H1 (cell line): Measurements from ENCODE around the gene GNAO1. TPM values are rescaled to one million over a fixed set of nuclear protein-coding genes. Genes with fewer than 3 reads are reported as not detected.
A peak's percentile ranks its signal among the peaks of the same experiment; 100 is the strongest.

ENCODE experiments used
- CTCF ChIA-PET: fragments of 300-600 bp; sonication (Branson Sonifier 250); formaldehyde crosslinking; loops from one replicate; lab custom pipeline; 2021; ENCODE audit not compliant: partially characterized antibody; lab: Charles Lee
- POLR2A ChIA-PET: fragments of 300-600 bp; sonication (Branson Sonifier 250); formaldehyde crosslinking; loops from one replicate; lab custom pipeline; 2021; ENCODE audit warnings: inconsistent platforms; ENCODE audit not compliant: partially characterized antibody; lab: Charles Lee
- DNase-seq, 2 experiments: peaks; one replicate each; pipeline versions ENCODE4 v3.0.0 to v3.0.0-alpha.2; 2010 to 2022; ENCODE audit warnings: low spot score in 2 of 2, low read depth in 1 of 2, mixed read lengths in 1 of 2
- FAIRE-seq: peaks from 2 replicates; lab custom pipeline; 2011; peaks lifted over from hg19 to GRCh38; lab: Jason Lieb, UNC
- H2AFZ ChIP-seq: 2 replicates; pipeline ENCODE4 v1.8.1; 2012; ENCODE audit warnings: low read length, inconsistent platforms
- H2AK5ac ChIP-seq: 2 replicates; pipeline ENCODE4 v1.6.1; 2013; ENCODE audit warnings: low read depth, low read length
- H2BK120ac ChIP-seq: replicated peaks from 2 replicates; pipeline ENCODE3; 2013; ENCODE audit warnings: low read depth, low read length, inconsistent platforms
- H2BK12ac ChIP-seq: 2 replicates; pipeline ENCODE4 v1.6.1; 2013; ENCODE audit warnings: low read depth, low read length
- H2BK15ac ChIP-seq: 2 replicates; pipeline ENCODE4 v1.6.1; 2013; ENCODE audit warnings: low read length
- H2BK20ac ChIP-seq: 2 replicates; pipeline ENCODE4 v1.6.1; 2013; ENCODE audit warnings: low read length
- H2BK5ac ChIP-seq: 2 replicates; pipeline ENCODE4 v1.6.1; 2013; ENCODE audit warnings: low read depth, low read length
- H3K14ac ChIP-seq: 2 replicates; pipeline ENCODE4 v1.6.1; 2013; ENCODE audit warnings: inconsistent platforms; ENCODE audit not compliant: insufficient read length
- H3K18ac ChIP-seq: 2 replicates; pipeline ENCODE4 v1.6.1; 2013; ENCODE audit warnings: low read length; ENCODE audit errors: extremely low read depth
- H3K23ac ChIP-seq: 2 replicates; pipeline ENCODE4 v1.6.1; 2013; ENCODE audit warnings: inconsistent platforms; ENCODE audit not compliant: insufficient read length
- H3K23me2 ChIP-seq: 2 replicates; pipeline ENCODE4 v1.6.1; 2013; ENCODE audit warnings: low read depth, low read length
- H3K27ac ChIP-seq: 2 replicates; pipeline ENCODE4 v1.6.1; 2011; ENCODE audit warnings: low read depth, low read length, inconsistent platforms
- H3K27me3 ChIP-seq, 4 experiments: replicated peaks in 1 of 4; 1 replicate in 1 of 4; 2 replicates in 3 of 4; pipeline versions ENCODE4 v1.6.1 to v1.8.1; 2011 to 2013; ENCODE audit warnings: low read length in 3 of 4, mild to moderate bottlenecking in 3 of 4, inconsistent platforms in 2 of 4, mixed read lengths in 2 of 4, moderate library complexity in 1 of 4; ENCODE audit not compliant: control insufficient read depth in 3 of 4, insufficient read depth in 3 of 4; ENCODE audit errors: extremely low read depth in 1 of 4
- H3K36me3 ChIP-seq, 4 experiments: 2 replicates each; pipeline versions ENCODE4 v1.6.1 to v1.8.1; 2011 to 2013; ENCODE audit warnings: mild to moderate bottlenecking in 4 of 4, low read length in 3 of 4, moderate library complexity in 2 of 4, control low read depth in 1 of 4, inconsistent platforms in 1 of 4; ENCODE audit not compliant: insufficient read depth in 4 of 4, control insufficient read depth in 2 of 4
- H3K4ac ChIP-seq: replicated peaks from 2 replicates; pipeline ENCODE3; 2013; ENCODE audit warnings: low read length, low read depth, mixed read lengths, inconsistent platforms; ENCODE audit not compliant: insufficient read length
- H3K4me1 ChIP-seq, 4 experiments: replicated peaks in 1 of 4; 1 replicate in 1 of 4; 2 replicates in 3 of 4; pipeline versions ENCODE4 v1.6.1 to v1.8.1; 2011 to 2013; ENCODE audit warnings: low read length in 3 of 4, inconsistent platforms in 2 of 4, mixed read lengths in 1 of 4; ENCODE audit not compliant: insufficient read depth in 4 of 4, control insufficient read depth in 3 of 4
- H3K4me2 ChIP-seq, 2 experiments: 2 replicates each; pipeline versions ENCODE4 v1.6.1 to v1.8.1; 2011 to 2013; ENCODE audit warnings: low read depth in 2 of 2, low read length in 2 of 2, control low read depth in 1 of 2, inconsistent platforms in 1 of 2, mild to moderate bottlenecking in 1 of 2; ENCODE audit not compliant: insufficient read depth in 1 of 2
- H3K4me3 ChIP-seq, 4 experiments: fragments of 200-600, 300-600 bp in 1 of 4; sonication (generic), shearing (Covaris generic), sonication (Bioruptor Twin) in 1 of 4; 2 replicates each; pipeline versions ENCODE4 v1.5.1 to v1.8.1; 2011 to 2016; ENCODE audit warnings: low read length in 4 of 4, low read depth in 3 of 4, control low read depth in 2 of 4, inconsistent platforms in 2 of 4, mild to moderate bottlenecking in 2 of 4, mixed read lengths in 1 of 4, moderate library complexity in 1 of 4; ENCODE audit not compliant: insufficient read depth in 2 of 4; ENCODE audit errors: extremely low read depth in 1 of 4
- H3K56ac ChIP-seq: replicated peaks from 2 replicates; pipeline ENCODE3; 2013; ENCODE audit warnings: low read depth, mild to moderate bottlenecking, mixed read lengths, low read length, inconsistent platforms; ENCODE audit not compliant: insufficient read length
- H3K79me1 ChIP-seq: 2 replicates; pipeline ENCODE4 v1.6.1; 2013; ENCODE audit warnings: low read depth, low read length, control low read depth
- H3K79me2 ChIP-seq, 2 experiments: 2 replicates each; pipeline versions ENCODE4 v1.6.1 to v1.8.1; 2012 to 2013; ENCODE audit warnings: low read length in 2 of 2, mild to moderate bottlenecking in 2 of 2, inconsistent platforms in 1 of 2; ENCODE audit not compliant: insufficient read depth in 2 of 2, control insufficient read depth in 1 of 2
- H3K9ac ChIP-seq, 4 experiments: replicated peaks in 1 of 4; 1 replicate in 1 of 4; 2 replicates in 3 of 4; pipeline versions ENCODE4 v1.6.1 to v1.8.1; 2011 to 2013; ENCODE audit warnings: low read depth in 3 of 4, low read length in 3 of 4, control low read depth in 2 of 4, mild to moderate bottlenecking in 2 of 4, moderate library complexity in 2 of 4, inconsistent platforms in 1 of 4; ENCODE audit errors: extremely low read depth in 1 of 4
- H3K9me3 ChIP-seq, 2 experiments: 2 replicates each; pipeline versions ENCODE4 v1.6.1 to v1.8.1; 2012 to 2013; ENCODE audit warnings: mild to moderate bottlenecking in 2 of 2, moderate library complexity in 2 of 2, control low read depth in 1 of 2, inconsistent platforms in 1 of 2, low read depth in 1 of 2, low read length in 1 of 2, mixed read lengths in 1 of 2; ENCODE audit not compliant: insufficient read depth in 2 of 2
- H4K20me1 ChIP-seq, 2 experiments: replicated peaks in 1 of 2; 2 replicates each; pipeline versions ENCODE3 to v1.8.1; 2011 to 2013; ENCODE audit warnings: inconsistent platforms in 2 of 2, low read length in 2 of 2, mild to moderate bottlenecking in 1 of 2; ENCODE audit not compliant: insufficient read depth in 2 of 2, control insufficient read depth in 1 of 2
- H4K5ac ChIP-seq: 2 replicates; pipeline ENCODE4 v1.6.1; 2013; ENCODE audit warnings: low read length, low read depth, mixed read lengths, inconsistent platforms; ENCODE audit not compliant: insufficient read length
- H4K8ac ChIP-seq: 2 replicates; pipeline ENCODE4 v1.8.0; 2013; ENCODE audit warnings: mild to moderate bottlenecking, moderate library complexity, low read length, inconsistent platforms; ENCODE audit not compliant: insufficient read depth; ENCODE audit errors: extremely low read depth
- H4K91ac ChIP-seq: replicated peaks from 2 replicates; pipeline ENCODE3; 2013; ENCODE audit warnings: low read length, mixed read lengths, inconsistent platforms; ENCODE audit not compliant: insufficient read length
- ASH2L ChIP-seq: fragments of 200-600, 300-600 bp; sonication (generic); IDR thresholded peaks from one replicate; pipeline ENCODE4 v1.7.1; 2017; ENCODE audit warnings: low read length
- CEBPB ChIP-seq: IDR thresholded peaks from 2 replicates; pipeline ENCODE4 v1.6.1; 2012; ENCODE audit warnings: low read depth, low read length
- CHD1 ChIP-seq: IDR thresholded peaks from 2 replicates; pipeline ENCODE4 v1.6.1; 2012; ENCODE audit warnings: low read depth, low read length, improper control_type of control experiment
- CREB1 ChIP-seq: IDR thresholded peaks from 2 replicates; pipeline ENCODE4 v1.6.1; 2012; ENCODE audit warnings: inconsistent platforms
- CTBP2 ChIP-seq: IDR thresholded peaks from 2 replicates; pipeline ENCODE4 v1.7.0; 2011; ENCODE audit warnings: borderline replicate concordance, mild to moderate bottlenecking, moderate library complexity, mixed read lengths, low read length; ENCODE audit not compliant: insufficient read depth, insufficient read length
- EGR1 ChIP-seq: IDR thresholded peaks from 2 replicates; pipeline ENCODE4 v1.6.1; 2011; ENCODE audit warnings: low read depth, low read length, borderline replicate concordance
- HDAC2 ChIP-seq, 2 experiments: fragments of 300-600 bp in 1 of 2; sonication (generic) in 1 of 2; IDR thresholded peaks; 2 replicates each; pipeline ENCODE4 v1.6.1; 2011 to 2012; ENCODE audit warnings: low read depth in 2 of 2, low read length in 2 of 2, mild to moderate bottlenecking in 2 of 2, moderate library complexity in 2 of 2, borderline replicate concordance in 1 of 2, inconsistent platforms in 1 of 2
- KDM5A ChIP-seq: fragments of 200-600 bp; IDR thresholded peaks from 2 replicates; pipeline ENCODE4 v1.7.1; 2012; ENCODE audit warnings: mild to moderate bottlenecking, low read length, inconsistent platforms, mixed read lengths
- NANOG ChIP-seq: IDR thresholded peaks from 2 replicates; pipeline ENCODE4 v1.6.1; 2011; ENCODE audit warnings: low read length, low read depth, mild to moderate bottlenecking, inconsistent platforms; ENCODE audit not compliant: insufficient read depth, poor library complexity, severe bottlenecking
- SAP30 ChIP-seq: fragments of 300-600 bp; sonication (generic); IDR thresholded peaks from 2 replicates; pipeline ENCODE4 v1.7.1; 2012; ENCODE audit warnings: low read length, moderate library complexity, mild to moderate bottlenecking, inconsistent platforms; ENCODE audit not compliant: insufficient read depth, insufficient replicate concordance
- SP2 ChIP-seq: IDR thresholded peaks from 2 replicates; pipeline ENCODE4 v1.6.1; 2012; ENCODE audit warnings: mild to moderate bottlenecking, low read length, inconsistent platforms
- TEAD4 ChIP-seq: IDR thresholded peaks from 2 replicates; pipeline ENCODE4 v1.6.1; 2012; ENCODE audit warnings: low read depth, low read length, inconsistent platforms, mixed read lengths
- YY1 ChIP-seq: IDR thresholded peaks from 2 replicates; pipeline ENCODE4 v1.6.1; 2011; ENCODE audit warnings: low read depth, mild to moderate bottlenecking, low read length
- WGBS, 2 experiments: shearing (Covaris generic) in 1 of 2; methylation state at CpG; one replicate each; pipeline versions ENCODE4 v1.1.6 to v1.1.7; 2013 to 2015; ENCODE audit warnings: low lambda C conversion rate in 2 of 2, mixed read lengths in 2 of 2, inconsistent platforms in 1 of 2, low coverage in 1 of 2, missing lambda C conversion rate in 1 of 2; ENCODE audit not compliant: insufficient replicate concordance in 2 of 2, insufficient coverage in 1 of 2, insufficient read length in 1 of 2; ENCODE audit errors: extremely low coverage in 1 of 2, missing lambda C conversion rate in 1 of 2; 5-methylcytosine and 5-hydroxymethylcytosine counted together
- polyA plus RNA-seq, 7 experiments: library from polyadenylated mRNA; depleted of rRNA in 3 of 7; stranded (reverse) in 5 of 7; unstranded in 2 of 7; fragments of >200 nt in 5 of 7; fragments of 200-250 nt in 2 of 7; gene quantifications; 1 replicate in 5 of 7; 2 replicates in 1 of 7; 4 replicates in 1 of 7; pipeline versions ENCODE4 v1.2.1 to v1.2.3, GENCODE V29; 2011 to 2013; ENCODE audit warnings: missing spikeins in 2 of 7, mixed read lengths in 2 of 7
- total RNA-seq: library from RNA; stranded (reverse); fragmentation: NEBNext Ultra II Directional; extraction: Animal tissue kit (Norgen Biotek cat#: 25700); gene quantifications from 2 replicates; pipeline ENCODE4 v1.2.1, GENCODE V29; 2021
- TF ChIP-seq, protein P1 (sequence below): IDR thresholded peaks from 2 replicates; pipeline ENCODE4 v1.6.1; 2012; ENCODE audit warnings: inconsistent platforms

The GNAO1 gene
- total and polyA plus RNA-seq, 2 of the 8 experiments (the other 6 are each of a cell fraction or from before 2014, with no cell fraction given), result 6.7 to 34.4 TPM

DNA sequence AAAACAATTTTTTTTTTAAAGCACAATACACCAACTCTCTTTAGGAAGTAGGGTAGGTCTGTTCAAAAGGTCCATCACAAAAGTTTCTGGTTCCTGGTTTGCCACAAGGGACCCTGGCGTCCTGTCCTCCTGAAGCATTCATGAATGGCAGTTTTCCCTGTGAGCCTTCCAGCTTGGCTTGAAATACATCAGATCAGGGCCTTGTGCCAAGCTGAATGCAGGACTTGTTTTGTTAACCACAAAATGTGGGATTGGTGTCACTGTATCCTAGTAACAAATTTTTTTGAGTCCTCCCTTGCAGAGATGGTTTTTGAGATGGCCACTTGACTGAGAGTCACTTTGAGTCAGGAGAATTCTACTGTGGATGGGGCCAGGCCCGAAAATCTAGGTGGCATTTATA is 3.9 kb downstream of the GNAO1 start:
- Histone ChIP-seq H3K9ac (no peak overlapping the region), H3K9me3 (no peaks in the 10 kb centered on the region), H4K8ac (no peak overlapping the region), H4K91ac (no peak overlapping the region), H2BK15ac (no peak overlapping the region), H2BK12ac (no peak overlapping the region), H3K14ac (no peak overlapping the region), H4K5ac (no peak overlapping the region), H3K27ac (no peak overlapping the region), H2BK20ac (no peak overlapping the region), H2BK120ac (no peak overlapping the region), H3K18ac (no peak overlapping the region), H3K4me1 (peaks cover 17 to 29% (median 22%) of the 10 kb centered on the region in 4 experiments), H3K27me3 (peaks cover 0 to 21% (median 14%) of the 10 kb centered on the region in 4 experiments; a peak in 6 of 7 replicates), H3K79me1 (peaks cover 5% of the 10 kb centered on the region; the same call in 1 of the 2 replicates), H3K23ac (no peak overlapping the region), H3K4me2 (peak overlapping the region in 1 of 2 experiments; percentile 94; a peak in 1 of 4 replicates), H3K23me2 (peaks cover 17% of the 10 kb centered on the region; the same call in 1 of the 2 replicates), H4K20me1 (peaks cover 4 to 8% of the 10 kb centered on the region in 2 experiments), H2AK5ac (no peak overlapping the region), H3K36me3 (no peaks in the 10 kb centered on the region), H3K56ac (no peak overlapping the region), H3K4me3 (no peak overlapping the region), H2BK5ac (no peak overlapping the region), H3K79me2 (peaks cover 0 to 27% of the 10 kb centered on the region in 2 experiments; a peak in 3 of 4 replicates), H3K4ac (no peak overlapping the region), H2AFZ (no peak overlapping the region)
- 82% methylated on average over 2 of the region's 2 CpGs; no CpG with 5 or more reads in 1 of the 2 experiments for WGBS, 2 experiments
- FAIRE-seq, result no peak
- ChIA-PET POLR2A (no interaction called here), CTCF (interaction anchor here (0.9 to 3.3 kb wide), 6 partner anchors 8 to 124 kb away, joined by 3 to 12 read pairs (median 3); no protein-coding TSS in a partner anchor)
- no peak for DNase-seq
- TF ChIP-seq EGR1 (no peak), TEAD4 (no peak), HDAC2 (IDR thresholded peaks at IDR 0.05; ENCODE audit: borderline replicate concordance in 1 of 2, low read depth in 2 of 2, low read length in 2 of 2) (no peak), KDM5A (no peak), SP2 (no peak), CREB1 (no peak), CHD1 (no peak), ASH2L (no peak), SAP30 (no peak), CEBPB (no peak), NANOG (no peak), YY1 (no peak), CTBP2 (no peak)
- TF ChIP-seq, protein P1, sequence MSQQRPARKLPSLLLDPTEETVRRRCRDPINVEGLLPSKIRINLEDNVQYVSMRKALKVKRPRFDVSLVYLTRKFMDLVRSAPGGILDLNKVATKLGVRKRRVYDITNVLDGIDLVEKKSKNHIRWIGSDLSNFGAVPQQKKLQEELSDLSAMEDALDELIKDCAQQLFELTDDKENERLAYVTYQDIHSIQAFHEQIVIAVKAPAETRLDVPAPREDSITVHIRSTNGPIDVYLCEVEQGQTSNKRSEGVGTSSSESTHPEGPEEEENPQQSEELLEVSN, result no peak
